Tibial nerve (tissue), 4 donors: Measurements from ENCODE around the gene FFAR1.

Experiments
- CTCF ChIP-seq, 5 experiments: fragments of 200-600 bp in 3 of 5; fragments of 450-650 bp in 2 of 5; sonication (generic) in 3 of 5; IDR thresholded peaks; one replicate each; pipeline ENCODE4 v1.5.1; 2016 to 2019; ENCODE audit warnings: antibody characterized with exemption in 5 of 5, mild to moderate bottlenecking in 3 of 5, moderate library complexity in 2 of 5
- EP300 ChIP-seq, 2 donors: sonication (generic); formaldehyde crosslinking; IDR thresholded peaks; one replicate each; pipeline ENCODE4 v1.6.1; 2017; ENCODE audit warnings: antibody characterized with exemption in 2 of 2, mild to moderate bottlenecking in 1 of 2
- POLR2A ChIP-seq, 2 donors: fragments of 450-650 bp; IDR thresholded peaks; one replicate each; pipeline ENCODE4 v1.6.1; 2017; ENCODE audit warnings: antibody characterized with exemption in 2 of 2, mild to moderate bottlenecking in 2 of 2, moderate library complexity in 2 of 2

GRCh38 chr19:35321291-35321690 lies 26.4 kb upstream of the FFAR1 start:
- TF ChIP-seq POLR2A (IDR thresholded peaks at IDR 0.05), result no peak
- no peak for TF ChIP-seq CTCF (IDR thresholded peaks at IDR 0.05)
- no peak for TF ChIP-seq EP300 (IDR thresholded peaks at IDR 0.05)
